Body of pancreas (tissue), 4 donors: ENCODE results near the gene NXPH2.

Experiments used
- CTCF ChIP-seq, 7 experiments: fragments of 450-650 bp in 4 of 7; fragments of 200-600 bp in 3 of 7; sonication (generic) in 3 of 7; IDR thresholded peaks; one replicate each; pipeline ENCODE4 v1.5.1; 2016 to 2019; ENCODE audit warnings: antibody characterized with exemption in 7 of 7
- POLR2A ChIP-seq, 3 donors: fragments of 450-650 bp; IDR thresholded peaks; one replicate each; pipeline ENCODE4 v1.6.1; 2016; ENCODE audit warnings: antibody characterized with exemption in 3 of 3, mild to moderate bottlenecking in 2 of 3

- TF ChIP-seq CTCF (IDR thresholded peaks at IDR 0.05) (no peak), POLR2A (IDR thresholded peaks at IDR 0.05) (no peak)
Measured at GRCh38 chr2:138622613-138623012, 157.6 kb downstream of the NXPH2 start.
